ENCODE measurements around the gene ZNF22. TPM values are rescaled to one million over a fixed set of nuclear protein-coding genes. Genes with fewer than 3 reads are reported as not detected.
A peak's percentile ranks its signal among the peaks of the same experiment; 100 is the strongest.

ZNF22 gene
- total and polyA plus RNA-seq, 2 of the 8 experiments (the other 6 are each of a cell fraction or from before 2014, with no cell fraction given): 18.2 to 45.2 TPM

GRCh38 chr10:44983066-44983894 is 17.4 kb upstream of the ZNF22 start:
- H3K27me3 ChIP-seq (replicated peaks in 1 of 4; ENCODE audit: control insufficient read depth in 3 of 4, extremely low read depth in 1 of 4, insufficient read depth in 3 of 4, low read length in 3 of 4): no peaks in the 10 kb centered on the region
- H3K4me2 ChIP-seq (ENCODE audit: insufficient read depth in 1 of 2, low read depth in 2 of 2, low read length in 2 of 2): no peak overlapping the region
- no peak overlapping the region; the same call in 1 of the 2 replicates for H4K8ac ChIP-seq (ENCODE audit: extremely low read depth, insufficient read depth, low read length)
- H3K23me2 ChIP-seq (ENCODE audit: low read depth, low read length): no peaks in the 10 kb centered on the region
- no peak overlapping the region for H3K4ac ChIP-seq (replicated peaks; ENCODE audit: insufficient read length, low read depth, low read length)
- H4K20me1 ChIP-seq (replicated peaks in 1 of 2; ENCODE audit: control insufficient read depth in 1 of 2, insufficient read depth in 2 of 2, low read length in 2 of 2): no peaks in the 10 kb centered on the region
- no peak overlapping the region for H2AK5ac ChIP-seq (ENCODE audit: low read depth, low read length)
- no peak overlapping the region for H2BK5ac ChIP-seq (ENCODE audit: low read depth, low read length)
- H2BK12ac ChIP-seq (ENCODE audit: low read depth, low read length): no peak overlapping the region
- ChIA-PET CTCF (ENCODE audit: partially characterized antibody) (interaction anchor here (0.9 to 12.1 kb wide), 6 partner anchors 6 to 75 kb away, joined by 3 to 117 read pairs (median 4); no protein-coding TSS in a partner anchor), POLR2A (ENCODE audit: partially characterized antibody) (interaction anchor here (0.9 to 1.1 kb wide), 2 partner anchors 10 to 19 kb away, joined by 3 read pairs; no protein-coding TSS in a partner anchor)
- H3K4me1 ChIP-seq (replicated peaks in 1 of 4; ENCODE audit: control insufficient read depth in 3 of 4, insufficient read depth in 4 of 4, low read length in 3 of 4): peaks cover 18 to 33% (median 24%) of the 10 kb centered on the region in 4 experiments
- FAIRE-seq (no peak), DNase-seq (ENCODE audit: low read depth in 1 of 2, low spot score in 2 of 2) (no peak)
- no peak overlapping the region for H2AFZ ChIP-seq (ENCODE audit: low read length)
- H3K14ac ChIP-seq (ENCODE audit: insufficient read length): no peak overlapping the region
- H4K91ac ChIP-seq (replicated peaks; ENCODE audit: insufficient read length, low read length): no peak overlapping the region
- H2BK15ac ChIP-seq (ENCODE audit: low read length): 0 out of 2 replicates have a peak overlapping the region, but pooled peaks have one; percentile 61
- H4K5ac ChIP-seq (ENCODE audit: insufficient read length, low read depth, low read length): no peak overlapping the region
- H2BK20ac ChIP-seq (ENCODE audit: low read length): no peak overlapping the region
- H2BK120ac ChIP-seq (replicated peaks; ENCODE audit: low read depth, low read length): no peak overlapping the region
- H3K79me2 ChIP-seq (ENCODE audit: control insufficient read depth in 1 of 2, insufficient read depth in 2 of 2, low read length in 2 of 2): no peaks in the 10 kb centered on the region
- H3K9me3 ChIP-seq (ENCODE audit: insufficient read depth in 2 of 2, low read depth in 1 of 2, low read length in 1 of 2): no peaks in the 10 kb centered on the region
- no peak overlapping the region for H3K18ac ChIP-seq (ENCODE audit: extremely low read depth, low read length)
- H3K36me3 ChIP-seq (ENCODE audit: control insufficient read depth in 2 of 4, insufficient read depth in 4 of 4, low read length in 3 of 4): peaks cover 0 to 4% (median 0%) of the 10 kb centered on the region in 4 experiments; a peak in 1 of 8 replicates
- no peaks in the 10 kb centered on the region for H3K79me1 ChIP-seq (ENCODE audit: low read depth, low read length)
- no peak overlapping the region for H3K23ac ChIP-seq (ENCODE audit: insufficient read length)
- 90% methylated on average over 13 of the region's 13 CpGs; no CpG with 5 or more reads in 1 of the 2 experiments for WGBS, 2 experiments (ENCODE audit: extremely low coverage in 1 of 2, insufficient coverage in 1 of 2, insufficient read length in 1 of 2, insufficient replicate concordance in 2 of 2, low coverage in 1 of 2, low lambda C conversion rate in 2 of 2, missing lambda C conversion rate in 1 of 2)
- H3K9ac ChIP-seq (replicated peaks in 1 of 4; ENCODE audit: extremely low read depth in 1 of 4, low read depth in 3 of 4, low read length in 3 of 4): no peak overlapping the region
- H3K4me3 ChIP-seq (ENCODE audit: extremely low read depth in 1 of 4, insufficient read depth in 2 of 4, low read depth in 3 of 4, low read length in 4 of 4): no peak overlapping the region
- no peak overlapping the region for H3K27ac ChIP-seq (ENCODE audit: low read depth, low read length)
- H3K56ac ChIP-seq (replicated peaks; ENCODE audit: insufficient read length, low read depth, low read length): no peak overlapping the region
- no peak for TF ChIP-seq BCL11A (IDR thresholded peaks at IDR 0.05; ENCODE audit: low read depth in 2 of 2, low read length in 2 of 2)
- TF ChIP-seq KDM1A (IDR thresholded peaks at IDR 0.05; ENCODE audit: borderline replicate concordance, low read length): no peak
- no peak for TF ChIP-seq SAP30 (IDR thresholded peaks at IDR 0.05; ENCODE audit: insufficient read depth, insufficient replicate concordance, low read length)
- no peak for TF ChIP-seq HDAC2 (IDR thresholded peaks at IDR 0.05; ENCODE audit: borderline replicate concordance in 1 of 2, low read depth in 2 of 2, low read length in 2 of 2)
- no peak for TF ChIP-seq RFX5 (IDR thresholded peaks at IDR 0.05; ENCODE audit: borderline replicate concordance, low read depth, low read length)
- TF ChIP-seq ZNF274 (IDR thresholded peaks at IDR 0.05; ENCODE audit: borderline replicate concordance, extremely low read depth, low read length): no peak
- no peak for TF ChIP-seq USF2 (IDR thresholded peaks at IDR 0.05; ENCODE audit: low read length)
- no peak for TF ChIP-seq ASH2L (IDR thresholded peaks at IDR 0.05; ENCODE audit: low read length)
- no peak for TF ChIP-seq NRF1 (IDR thresholded peaks at IDR 0.05; ENCODE audit: low read depth, low read length)
- no peak for TF ChIP-seq CHD1 (IDR thresholded peaks at IDR 0.05; ENCODE audit: low read depth, low read length)
